IPS-11a (cell line): Measurements from ENCODE around the gene PRKCI.
"Not testable (repeated sequence)": the region's sequence is repeated elsewhere in the genome, so short reads cannot be mapped to it uniquely, and the experiment has no call there.

ENCODE experiments used
- H3K4me3 ChIP-seq: one replicate; pipeline ENCODE4 v1.5.1; 2013; ENCODE audit warnings: low read depth, low read length, control low read depth

Gene PRKCI

GRCh38 chr3:170278627-170279026 lies 56.4 kb downstream of the PRKCI start:
- H3K4me3 ChIP-seq = no peak overlapping the region

- H3K4me3 ChIP-seq = no peak overlapping the region
These were observed 68.0 kb downstream of the PRKCI start for GRCh38 chr3:170290194-170290593.

- no peak overlapping the region for H3K4me3 ChIP-seq
These were observed 73.4 kb downstream of the PRKCI start for GRCh38 chr3:170295586-170295985.

- no peak overlapping the region for H3K4me3 ChIP-seq
These were observed 74.5 kb downstream of the PRKCI start for GRCh38 chr3:170296703-170297102.

- no peak overlapping the region for H3K4me3 ChIP-seq
These were observed 79.2 kb downstream of the PRKCI start for GRCh38 chr3:170301405-170301804.

- H3K4me3 ChIP-seq = no peak overlapping the region
These were observed 79.8 kb downstream of the PRKCI start for GRCh38 chr3:170302008-170302407.

GRCh38 chr3:170306015-170306414 lies 83.8 kb downstream of the PRKCI start:
- H3K4me3 ChIP-seq = no peak overlapping the region

- H3K4me3 ChIP-seq = no peak overlapping the region
These were observed 85.6 kb downstream of the PRKCI start for GRCh38 chr3:170307671-170308405.

- H3K4me3 ChIP-seq = no peak overlapping the region
These were observed 86.8 kb downstream of the PRKCI start for GRCh38 chr3:170309046-170309445.

- H3K4me3 ChIP-seq = no peak overlapping the region
These were observed 95.7 kb downstream of the PRKCI start for GRCh38 chr3:170317954-170318353.

- H3K4me3 ChIP-seq = no peak overlapping the region
These were observed 98.4 kb downstream of the PRKCI start for GRCh38 chr3:170320461-170321121.

- no peak overlapping the region for H3K4me3 ChIP-seq
These were observed 99.3 kb downstream of the PRKCI start for GRCh38 chr3:170321321-170322034.

GRCh38 chr3:170322566-170323269 lies 100.5 kb downstream of the PRKCI start:
- no peak overlapping the region for H3K4me3 ChIP-seq

- H3K4me3 ChIP-seq = no peak overlapping the region
These were observed 101.1 kb downstream of the PRKCI start for GRCh38 chr3:170323331-170323730.

- H3K4me3 ChIP-seq = no peak overlapping the region
These were observed 102.7 kb downstream of the PRKCI start for GRCh38 chr3:170324962-170325361.

GRCh38 chr3:170327040-170327808 lies 105.0 kb downstream of the PRKCI start:
- no peak overlapping the region for H3K4me3 ChIP-seq

- not testable (repeated sequence) for H3K4me3 ChIP-seq
These were observed 105.8 kb downstream of the PRKCI start for GRCh38 chr3:170327868-170328548.

- H3K4me3 ChIP-seq = no peak overlapping the region
These were observed 108.1 kb downstream of the PRKCI start for GRCh38 chr3:170330366-170330765.

- no peak overlapping the region for H3K4me3 ChIP-seq
These were observed 108.9 kb downstream of the PRKCI start for GRCh38 chr3:170331143-170331542.

GRCh38 chr3:170337420-170337819 lies 115.2 kb downstream of the PRKCI start:
- no peak overlapping the region for H3K4me3 ChIP-seq
